K562 (cell line): Measurements from ENCODE around the gene NT5C2.

Experiments used
- CTCF ChIP-seq, 3 experiments: IDR thresholded peaks in 2 of 3; conservative IDR thresholded peaks in 1 of 3; 2 replicates each; pipeline ENCODE4 v1.5.1; 2011 to 2012; ENCODE audit warnings: low read length in 3 of 3, mild to moderate bottlenecking in 3 of 3, control low read depth in 2 of 3, improper control_type of control experiment in 1 of 3, inconsistent platforms in 1 of 3, low read depth in 1 of 3, mixed read lengths in 1 of 3, moderate library complexity in 1 of 3; ENCODE audit not compliant: insufficient read depth in 2 of 3
- NCOA2 ChIP-seq, 2 experiments: fragments of 450-650 bp; IDR thresholded peaks; 2 replicates each; pipeline ENCODE4 v1.6.1; 2018; ENCODE audit warnings: mild to moderate bottlenecking in 2 of 2, moderate library complexity in 1 of 2; ENCODE audit not compliant: partially characterized antibody in 2 of 2
- POU5F1 ChIP-seq: fragments of 150-350 bp; IDR thresholded peaks from 2 replicates; pipeline ENCODE4 v1.6.1; 2014; ENCODE audit warnings: borderline replicate concordance, low read length, low read depth, mild to moderate bottlenecking; ENCODE audit not compliant: partially characterized antibody
- ZNF589 ChIP-seq: fragments of 200-800 bp; sonication (Bioruptor generic); IDR thresholded peaks from 2 replicates; pipeline ENCODE4 v1.6.1; 2016; ENCODE audit warnings: low read depth, missing genetic modification characterization, missing compliant biosample characterization
- TF ChIP-seq, protein P1 (sequence below), 3 experiments: fragments of 200-800 bp in 1 of 3; sonication (Bioruptor generic) in 1 of 3; sonication (generic) in 1 of 3; formaldehyde crosslinking in 1 of 3; IDR thresholded peaks; 2 replicates each; pipeline versions ENCODE4 v1.6.1 to v1.8.0; 2016 to 2022; ENCODE audit warnings: mild to moderate bottlenecking in 2 of 3, missing compliant biosample characterization in 2 of 3, missing genetic modification characterization in 2 of 3, missing genetic modification reagents in 1 of 3

GRCh38 chr10:103241262-103242011, 48.4 kb upstream of the NT5C2 start:
- TF ChIP-seq CTCF (IDR thresholded peaks at IDR 0.05 in 2 of 3, conservative IDR thresholded peaks at IDR 0.05 in 1 of 3; ENCODE audit: insufficient read depth in 2 of 3, low read depth in 1 of 3, low read length in 3 of 3) (no peak), ZNF589 (CRISPR knock-in tag) (no peak), NCOA2 (IDR thresholded peaks at IDR 0.05; ENCODE audit: partially characterized antibody in 2 of 2) (no peak), POU5F1 (no peak)
- TF ChIP-seq, protein P1, sequence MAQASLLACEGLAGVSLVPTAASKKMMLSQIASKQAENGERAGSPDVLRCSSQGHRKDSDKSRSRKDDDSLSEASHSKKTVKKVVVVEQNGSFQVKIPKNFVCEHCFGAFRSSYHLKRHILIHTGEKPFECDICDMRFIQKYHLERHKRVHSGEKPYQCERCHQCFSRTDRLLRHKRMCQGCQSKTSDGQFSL (CRISPR knock-in tag; IDR thresholded peaks at IDR 0.05) = no peak
- TF ChIP-seq, protein P1 (tag; IDR thresholded peaks at IDR 0.05) = no peak
